ENCODE results near the gene EXOC4.

EXOC4 gene

GRCh38 chr7:133501771-133502170 lies 248.9 kb downstream of the EXOC4 start:
- DNase-seq, result no peak

DNA sequence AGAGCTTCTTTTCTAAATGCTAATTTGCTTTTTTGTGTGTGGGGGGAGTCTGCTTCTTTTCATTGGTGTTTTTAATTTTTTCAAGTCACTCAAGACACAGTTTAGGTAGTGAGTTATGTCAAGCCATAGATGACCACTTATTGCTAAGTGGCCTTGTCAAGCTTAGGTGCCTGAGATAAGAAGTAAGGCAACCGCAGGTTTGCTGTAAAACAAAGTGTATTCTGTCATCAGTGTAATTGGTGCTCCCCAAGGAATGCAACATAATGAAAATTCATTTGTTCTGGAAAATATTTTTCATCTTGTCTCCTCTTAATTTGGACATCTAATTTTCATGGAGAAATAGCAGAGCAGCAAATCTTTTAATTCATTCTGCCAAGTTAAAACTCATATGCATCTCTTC lies 249.6 kb downstream of the EXOC4 start:
- no peak for DNase-seq

GRCh38 chr7:133502972-133503371 lies 250.1 kb downstream of the EXOC4 start:
- no peak for DNase-seq

DNA sequence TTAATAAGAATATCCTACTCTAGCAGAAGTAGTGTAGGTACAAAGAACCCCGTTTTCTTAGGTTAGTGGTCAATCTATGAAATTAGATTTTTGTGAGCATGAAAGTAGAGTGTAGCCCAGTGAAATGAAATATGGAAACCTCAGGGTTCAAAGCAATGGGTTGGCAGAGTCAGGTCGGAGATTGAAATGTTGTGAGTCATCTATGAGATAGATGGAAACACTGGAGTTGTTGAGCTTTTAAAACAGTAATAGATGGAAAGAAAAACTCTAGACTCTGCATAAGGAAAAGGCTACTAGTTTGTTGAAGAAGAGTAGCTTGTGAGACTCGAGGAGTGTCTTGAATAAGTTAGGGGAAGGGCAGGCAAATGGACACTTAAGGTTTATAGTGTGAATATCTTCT lies 251.9 kb downstream of the EXOC4 start:
- no peak for DNase-seq

GRCh38 chr7:133509822-133510221 lies 256.9 kb downstream of the EXOC4 start:
- no peak for DNase-seq

- DNase-seq, result no peak
Measured at GRCh38 chr7:133510326-133511055, 257.6 kb downstream of the EXOC4 start.

- no peak for DNase-seq
Measured at GRCh38 chr7:133511252-133511651, 258.4 kb downstream of the EXOC4 start.

DNA sequence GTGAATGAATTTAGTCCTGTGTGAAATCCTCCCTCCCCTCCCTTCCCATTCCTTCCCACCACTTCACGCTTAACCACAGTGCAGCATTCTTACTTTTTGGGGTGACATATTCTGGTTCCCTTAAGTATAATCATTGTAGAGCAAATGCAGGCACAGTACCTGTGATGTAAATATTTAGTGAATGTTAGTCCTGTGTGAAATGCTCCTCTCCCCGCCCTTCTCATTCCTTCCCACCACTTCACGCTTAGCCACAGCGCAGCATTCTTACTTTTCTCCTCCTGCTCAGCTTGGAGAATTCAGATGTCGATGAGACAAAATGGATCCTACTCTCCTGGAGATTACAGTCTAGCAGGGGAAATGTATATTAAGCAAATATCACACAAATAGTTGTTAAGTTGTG lies 258.8 kb downstream of the EXOC4 start:
- DNase-seq, result no peak

DNA sequence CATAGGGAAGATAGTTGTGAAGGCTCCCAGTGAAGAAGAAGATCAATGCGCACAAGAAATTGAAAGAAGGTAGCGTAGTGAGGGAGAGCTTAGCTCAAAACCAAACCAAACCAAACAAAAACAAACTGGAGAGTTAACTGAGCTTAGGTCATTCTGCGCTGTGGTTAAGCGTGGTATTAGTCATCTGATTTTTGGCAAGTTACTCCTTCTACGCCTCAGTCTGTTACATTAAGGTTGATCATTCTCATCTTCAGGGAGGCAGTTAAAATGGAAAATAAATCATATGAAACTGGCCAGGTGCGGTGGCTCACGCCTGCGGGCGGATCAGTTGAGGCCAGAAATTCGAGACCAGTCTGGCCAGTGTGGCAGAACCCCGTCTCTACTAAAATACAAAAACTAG lies 259.7 kb downstream of the EXOC4 start:
- peak; percentile 30 for DNase-seq

GRCh38 chr7:133513608-133514007 lies 260.7 kb downstream of the EXOC4 start:
- no peak for DNase-seq

- DNase-seq, result no peak
Measured at GRCh38 chr7:133514551-133514950, 261.7 kb downstream of the EXOC4 start.

DNA sequence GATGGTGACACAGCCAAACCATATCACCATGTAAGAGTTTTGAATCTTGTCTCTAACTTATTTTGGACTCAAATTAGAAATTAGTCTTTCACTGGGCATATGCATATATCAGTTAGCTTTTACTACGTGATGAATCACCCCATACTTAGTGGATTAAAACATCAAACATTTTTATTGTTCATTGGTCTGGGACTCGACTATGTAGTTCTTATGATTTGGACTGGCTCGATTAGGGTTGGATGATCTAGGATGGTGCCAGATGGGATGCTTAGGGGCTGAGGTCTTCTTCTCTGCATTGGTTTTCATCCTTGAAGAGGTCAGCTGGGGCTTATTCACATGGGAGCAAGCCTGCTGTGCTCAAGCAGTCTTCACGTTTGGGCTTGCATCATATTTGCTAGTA lies 264.9 kb downstream of the EXOC4 start:
- DNase-seq, result no peak

- no peak for DNase-seq
Measured at GRCh38 chr7:133518718-133519117, 265.8 kb downstream of the EXOC4 start.

DNA sequence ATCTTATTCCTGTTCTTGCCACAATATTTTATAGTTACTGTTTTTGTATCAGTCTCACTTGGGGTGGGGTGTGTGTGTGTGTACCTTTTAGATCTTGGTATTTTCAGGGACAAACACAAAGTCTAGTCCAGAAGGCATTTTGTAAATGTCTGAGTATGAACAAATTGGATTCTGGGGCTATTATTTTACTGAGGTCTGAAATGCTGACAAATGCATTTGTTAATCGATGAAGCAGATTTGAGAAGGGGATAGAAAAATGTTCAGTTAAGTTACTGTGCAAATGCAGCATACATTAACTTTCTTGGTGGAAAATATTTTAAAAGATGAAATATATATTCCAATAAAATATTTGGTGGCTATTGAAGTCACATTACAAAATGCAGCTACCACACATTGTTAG lies 267.4 kb downstream of the EXOC4 start:
- no peak for DNase-seq

GRCh38 chr7:133522501-133522900 lies 269.6 kb downstream of the EXOC4 start:
- DNase-seq, result no peak

- DNase-seq, result no peak
Measured at GRCh38 chr7:133528796-133529195, 275.9 kb downstream of the EXOC4 start.

DNA sequence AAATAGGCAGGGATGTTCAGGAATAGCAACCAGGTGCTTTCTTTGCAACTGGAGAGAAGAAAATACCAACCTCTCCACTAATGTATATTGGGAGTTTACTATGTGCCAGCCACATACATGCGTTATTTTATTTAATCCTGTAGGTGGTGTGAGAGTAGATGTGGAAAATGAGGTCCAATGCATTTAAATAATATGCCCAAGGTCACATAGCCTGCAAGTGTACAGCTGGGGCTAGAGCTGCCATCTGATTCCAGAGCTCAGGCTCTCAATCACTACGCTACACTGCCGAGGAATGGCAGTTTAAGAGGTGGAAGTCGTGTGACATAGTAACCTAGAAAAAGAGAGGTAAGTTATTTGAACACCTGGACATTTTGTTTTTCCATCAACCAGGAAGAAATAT lies 277.0 kb downstream of the EXOC4 start:
- DNase-seq, result no peak

DNA sequence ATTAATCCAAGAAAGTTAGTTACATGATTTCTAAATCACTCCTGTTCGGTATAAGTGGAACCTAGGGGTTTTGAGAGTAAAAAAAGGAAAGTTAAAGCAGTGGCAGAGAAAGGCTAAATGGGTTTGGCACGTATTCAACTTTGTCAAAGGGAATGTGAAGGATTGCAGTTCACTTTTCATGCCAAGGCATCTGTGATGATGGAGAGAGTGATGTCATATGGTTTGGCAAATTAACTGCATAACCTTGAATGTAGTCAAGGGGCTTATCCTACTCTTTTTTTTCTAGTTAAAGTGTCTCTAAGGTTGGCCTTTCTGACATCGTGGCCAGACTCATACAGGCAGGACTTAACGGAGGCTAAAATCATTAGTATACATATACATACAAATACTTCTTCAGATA lies 277.8 kb downstream of the EXOC4 start:
- DNase-seq, result no peak

- DNase-seq, result no peak
Measured at GRCh38 chr7:133534816-133535215, 281.9 kb downstream of the EXOC4 start.

DNA sequence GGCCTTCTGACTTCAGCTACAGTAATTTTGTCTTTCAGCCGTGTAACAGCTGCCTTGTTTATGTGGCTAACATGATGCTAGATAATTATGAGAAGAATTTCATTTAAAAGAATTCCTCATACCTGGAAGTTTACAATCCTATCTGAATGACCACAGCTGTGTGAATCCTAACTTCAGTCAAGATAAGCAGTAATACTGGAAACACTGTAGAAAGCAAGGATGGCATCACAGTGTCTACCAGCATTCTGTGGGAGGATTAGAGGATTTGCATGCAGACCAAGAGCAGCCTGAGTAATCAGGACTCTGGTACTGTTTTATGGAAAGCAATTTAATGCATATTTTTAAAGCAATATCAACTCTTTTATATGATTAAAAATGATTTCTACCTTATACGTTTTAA lies 282.4 kb downstream of the EXOC4 start:
- DNase-seq, result no peak

DNA sequence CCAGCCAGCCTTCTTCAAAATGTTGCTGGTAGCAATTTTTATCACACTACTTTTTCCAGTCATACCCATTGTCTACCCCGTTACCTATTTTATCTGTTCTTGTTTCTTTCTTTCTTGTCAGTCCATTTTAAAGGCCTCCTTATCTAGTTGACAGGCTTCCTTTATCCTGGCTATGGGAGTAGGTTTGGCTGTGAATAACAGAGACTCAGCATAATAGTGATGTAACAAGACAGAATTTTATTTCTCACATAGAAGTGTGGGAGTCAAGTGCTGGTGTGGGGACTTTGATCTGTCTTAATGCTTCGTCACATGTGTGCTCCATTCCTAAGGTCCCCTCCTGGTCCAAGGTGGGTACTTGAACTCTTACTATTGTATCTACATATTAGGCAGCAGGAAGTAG lies 283.6 kb downstream of the EXOC4 start:
- no peak for DNase-seq

DNA sequence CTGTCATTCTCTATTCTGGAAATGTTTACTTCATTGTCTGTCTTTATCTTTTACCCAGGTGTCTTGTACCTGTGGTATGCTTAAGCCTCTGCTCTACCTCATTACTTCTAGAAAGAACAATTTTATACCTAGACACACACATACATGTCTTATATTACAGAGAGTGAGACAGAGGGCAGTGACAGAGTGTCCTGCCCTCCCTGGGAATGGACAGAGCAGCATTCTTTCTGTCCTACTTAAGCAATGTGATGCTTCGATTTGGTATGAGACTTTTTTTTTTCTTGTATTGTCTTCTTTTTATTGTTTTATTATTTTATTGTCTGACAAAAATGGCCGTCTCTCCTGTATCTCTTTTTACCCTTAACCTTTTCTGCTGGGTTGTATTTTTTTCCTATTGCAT lies 286.1 kb downstream of the EXOC4 start:
- DNase-seq, result no peak

- no peak for DNase-seq
Measured at GRCh38 chr7:133540096-133540860, 287.4 kb downstream of the EXOC4 start.

GRCh38 chr7:133542209-133542780 lies 289.4 kb downstream of the EXOC4 start:
- no peak for DNase-seq

Measured in amniotic stem cell (primary cell).